SU-DHL-6 (cell line): Measurements from ENCODE around the gene PDZD2.

ENCODE experiments used
- H2AFZ ChIP-seq: fragments of 200-600 bp; sonication (generic); 2 replicates; pipeline ENCODE4 v1.6.1; 2014; ENCODE audit warnings: low read depth, mild to moderate bottlenecking, moderate library complexity, mixed read lengths, antibody characterized with exemption, low read length; ENCODE audit not compliant: severe bottlenecking
- H3F3A ChIP-seq: fragments of 200-600 bp; shearing (Covaris generic); 2 replicates; pipeline ENCODE4 v1.6.0; 2016; ENCODE audit warnings: antibody characterized with exemption, mild to moderate bottlenecking; ENCODE audit not compliant: insufficient read depth
- H3K27ac ChIP-seq: fragments of 200-600 bp; sonication (generic); 2 replicates; pipeline ENCODE4 v1.5.1; 2016; ENCODE audit warnings: low read depth, mild to moderate bottlenecking, low read length, moderate library complexity, mixed read lengths
- H3K27me3 ChIP-seq: fragments of 200-600 bp; sonication (generic), shearing (Covaris generic); 2 replicates; pipeline ENCODE4 v1.6.0; 2014; ENCODE audit warnings: mild to moderate bottlenecking, low read length
- H3K36me3 ChIP-seq: fragments of 200-600 bp; sonication (generic); 2 replicates; pipeline ENCODE4 v1.6.1; 2014; ENCODE audit warnings: mild to moderate bottlenecking, low read length, mixed read lengths
- H3K4me2 ChIP-seq: fragments of 300-600, 200-600 bp; shearing (Covaris generic), sonication (generic); 2 replicates; pipeline ENCODE4 v1.6.0; 2014; ENCODE audit warnings: low read length, low read depth, mild to moderate bottlenecking; ENCODE audit not compliant: poor library complexity, severe bottlenecking
- H3K4me3 ChIP-seq: fragments of 200-600 bp; sonication (generic); 2 replicates; pipeline ENCODE4 v1.5.1; 2014; ENCODE audit warnings: antibody characterized with exemption, low read length, mild to moderate bottlenecking, mixed read lengths; ENCODE audit not compliant: insufficient read depth, poor library complexity, severe bottlenecking
- H3K79me2 ChIP-seq: fragments of 200-600 bp; sonication (generic); 2 replicates; pipeline ENCODE4 v1.6.1; 2014; ENCODE audit warnings: mild to moderate bottlenecking, low read length, moderate library complexity; ENCODE audit not compliant: insufficient read depth
- H3K9ac ChIP-seq: fragments of 200-600 bp; sonication (generic); 2 replicates; pipeline ENCODE4 v1.7.0; 2014; ENCODE audit warnings: mild to moderate bottlenecking, low read length
- H3K9me2 ChIP-seq: fragments of 200-600 bp; sonication (generic); replicated peaks from 2 replicates; pipeline ENCODE4 v1.6.1; 2014; ENCODE audit warnings: low read length; ENCODE audit not compliant: insufficient read depth
- H3K9me3 ChIP-seq: fragments of 200-600 bp; sonication (generic); 2 replicates; pipeline ENCODE4 v1.6.1; 2014; ENCODE audit warnings: low read length, mixed read lengths; ENCODE audit not compliant: insufficient read depth
- H4K20me1 ChIP-seq: fragments of 200-600 bp; sonication (generic); 2 replicates; pipeline ENCODE4 v1.6.1; 2014; ENCODE audit warnings: low read depth, mild to moderate bottlenecking, antibody characterized with exemption, low read length, moderate library complexity, mixed read lengths
- CTCF ChIP-seq: fragments of 200-600 bp; sonication (generic); IDR thresholded peaks from one replicate; pipeline ENCODE4 v1.5.1; 2017; ENCODE audit warnings: antibody characterized with exemption, mild to moderate bottlenecking, low read length, moderate library complexity; ENCODE audit not compliant: insufficient read depth, poor library complexity, severe bottlenecking
- EZH2phosphoT487 ChIP-seq: fragments of 200-600 bp; sonication (generic), shearing (Covaris generic); conservative IDR thresholded peaks from 2 replicates; pipeline ENCODE4 v1.6.1; 2018; ENCODE audit warnings: mild to moderate bottlenecking, antibody characterized with exemption, low read length, moderate library complexity, mixed read lengths

Gene PDZD2

GRCh38 chr5:31934156-31934555 is 295.2 kb downstream of the PDZD2 start:
- no peaks in the 10 kb centered on the region for H3F3A ChIP-seq
- H3K36me3 ChIP-seq: no peaks in the 10 kb centered on the region
- H3K27ac ChIP-seq: no peak overlapping the region
- H3K9me2 ChIP-seq: no peaks in the 10 kb centered on the region
- no peak overlapping the region for H3K9ac ChIP-seq
- H3K79me2 ChIP-seq: no peaks in the 10 kb centered on the region
- H3K27me3 ChIP-seq: no peaks in the 10 kb centered on the region
- H4K20me1 ChIP-seq: no peaks in the 10 kb centered on the region
- no peak for TF ChIP-seq CTCF
- TF ChIP-seq EZH2phosphoT487: no peak
- no peak overlapping the region for H3K4me3 ChIP-seq
- no peak overlapping the region for H2AFZ ChIP-seq
- H3K9me3 ChIP-seq: no peaks in the 10 kb centered on the region
- H3K4me2 ChIP-seq: no peak overlapping the region

GRCh38 chr5:31935496-31936369 is 296.8 kb downstream of the PDZD2 start:
- no peak overlapping the region for H2AFZ ChIP-seq
- no peaks in the 10 kb centered on the region for H3K36me3 ChIP-seq
- TF ChIP-seq CTCF: no peak
- no peak for TF ChIP-seq EZH2phosphoT487
- no peaks in the 10 kb centered on the region for H4K20me1 ChIP-seq
- no peaks in the 10 kb centered on the region for H3F3A ChIP-seq
- H3K9ac ChIP-seq: no peak overlapping the region
- no peaks in the 10 kb centered on the region for H3K79me2 ChIP-seq
- no peaks in the 10 kb centered on the region for H3K9me3 ChIP-seq
- no peaks in the 10 kb centered on the region for H3K27me3 ChIP-seq
- H3K27ac ChIP-seq: no peak overlapping the region
- H3K9me2 ChIP-seq: no peaks in the 10 kb centered on the region
- no peak overlapping the region for H3K4me3 ChIP-seq
- no peak overlapping the region for H3K4me2 ChIP-seq

- no peaks in the 10 kb centered on the region for H4K20me1 ChIP-seq
- no peak overlapping the region for H2AFZ ChIP-seq
- H3K27me3 ChIP-seq: no peaks in the 10 kb centered on the region
Measured at GRCh38 chr5:31936683-31937082, 297.8 kb downstream of the PDZD2 start.

More at GRCh38 chr5:31936683-31937082, 297.8 kb downstream of the PDZD2 start:
- Histone ChIP-seq H3K9ac (no peak overlapping the region), H3K4me3 (no peak overlapping the region), H3K9me2 (no peaks in the 10 kb centered on the region), H3F3A (no peaks in the 10 kb centered on the region), H3K36me3 (no peaks in the 10 kb centered on the region), H3K4me2 (no peak overlapping the region), H3K79me2 (no peaks in the 10 kb centered on the region), H3K27ac (no peak overlapping the region), H3K9me3 (no peaks in the 10 kb centered on the region)
- TF ChIP-seq CTCF (no peak), EZH2phosphoT487 (no peak)
